ENCODE results near the gene TRIM24.
A peak's percentile ranks its signal among the peaks of the same experiment; 100 is the strongest.
"Not testable (repeated sequence)": the region's sequence is repeated elsewhere in the genome, so short reads cannot be mapped to it uniquely, and the experiment has no call there.

The TRIM24 gene

GRCh38 chr7:138460176-138460648 is at the start of gene TRIM24:
Gene TRIM24, plus strand, starts transcription at chr7:138460259. Its CDS starts 290 bp downstream, at chr7:138460549.
- peak in 5 of 56 donors; percentile 86 to 100 (median 100) for DNase-seq

GRCh38 chr7:138412077-138412476 is 48.0 kb upstream of the TRIM24 start:
- DNase-seq = not testable (repeated sequence)

- DNase-seq = not testable (repeated sequence)
Observed at GRCh38 chr7:138412921-138413320, 47.1 kb upstream of the TRIM24 start.

GRCh38 chr7:138417078-138417700 is 42.9 kb upstream of the TRIM24 start:
- DNase-seq = no peak

DNA sequence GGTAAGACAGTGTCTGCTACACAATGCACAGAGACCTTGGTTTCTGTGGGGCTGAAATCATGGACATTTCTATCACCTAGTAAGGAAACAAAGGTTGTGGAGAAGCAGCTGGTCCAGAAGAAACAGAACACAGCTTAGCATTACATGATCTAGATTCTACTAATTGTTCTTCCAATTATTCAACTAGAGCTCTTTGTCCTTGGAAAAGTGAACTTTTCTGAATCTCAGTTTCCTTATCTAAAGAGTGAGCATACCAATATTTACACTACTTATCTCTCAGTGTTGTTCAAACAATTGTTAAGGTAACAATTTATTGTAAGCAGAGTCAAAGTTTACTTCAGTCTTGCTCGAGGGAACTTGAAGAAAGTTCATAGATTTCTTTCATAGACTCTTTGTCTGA is 42.3 kb upstream of the TRIM24 start:
- DNase-seq = no peak

GRCh38 chr7:138418403-138418802 is 41.7 kb upstream of the TRIM24 start:
- DNase-seq = not testable (repeated sequence)

- DNase-seq = no peak
Observed at GRCh38 chr7:138425026-138425425, 35.0 kb upstream of the TRIM24 start.

DNA sequence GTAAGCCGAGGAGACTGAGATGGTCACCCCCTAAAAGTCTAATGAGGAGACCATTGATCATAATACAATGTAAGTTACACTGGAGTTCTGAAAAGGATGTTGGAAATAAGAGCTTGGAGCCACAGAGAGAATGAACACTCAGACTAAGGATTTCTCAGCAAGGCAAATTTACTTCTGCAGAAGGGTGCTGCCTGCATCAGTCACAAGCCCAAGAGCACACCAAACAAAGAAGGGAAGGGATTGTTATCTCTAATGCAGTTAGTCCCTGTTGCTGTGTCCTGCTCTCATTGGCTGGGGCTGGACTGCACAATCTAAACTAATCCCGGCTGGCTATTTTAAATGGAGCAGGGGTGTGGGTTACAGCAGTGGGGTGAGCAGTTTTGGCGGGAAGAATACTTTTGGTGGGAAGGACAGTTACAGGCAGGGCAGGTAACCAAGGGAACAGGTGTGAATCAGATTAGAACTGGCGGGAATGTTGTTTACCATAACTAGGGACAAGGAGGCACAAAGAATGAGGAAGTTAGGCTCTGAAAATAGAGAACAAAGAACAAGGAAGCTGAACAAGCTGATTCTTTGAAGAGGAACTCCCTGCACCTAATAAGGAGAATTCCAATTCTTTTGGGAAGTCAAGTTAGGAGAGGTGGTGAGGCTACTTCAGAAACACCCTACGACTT is 30.3 kb upstream of the TRIM24 start:
- DNase-seq = no peak

DNA sequence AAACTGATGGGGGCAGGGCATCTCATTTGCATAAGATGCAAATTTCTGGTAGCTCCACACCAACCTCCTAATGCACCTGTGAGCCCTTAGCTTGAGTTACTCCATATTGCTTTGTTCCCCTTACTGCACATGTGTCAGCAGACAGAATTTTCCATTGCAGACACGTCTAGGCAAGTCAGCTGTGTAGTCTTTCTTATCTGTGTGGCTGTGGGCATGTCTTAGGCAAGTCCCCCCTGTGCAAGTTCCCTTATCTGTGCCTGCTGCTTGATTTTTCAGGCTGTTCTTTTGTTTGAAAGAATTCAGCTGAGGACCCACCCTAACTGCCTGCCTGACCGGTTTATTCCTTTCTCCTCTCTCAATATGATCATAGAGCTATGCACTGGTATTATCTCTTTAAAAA is 28.5 kb upstream of the TRIM24 start:
- DNase-seq = no peak

DNA sequence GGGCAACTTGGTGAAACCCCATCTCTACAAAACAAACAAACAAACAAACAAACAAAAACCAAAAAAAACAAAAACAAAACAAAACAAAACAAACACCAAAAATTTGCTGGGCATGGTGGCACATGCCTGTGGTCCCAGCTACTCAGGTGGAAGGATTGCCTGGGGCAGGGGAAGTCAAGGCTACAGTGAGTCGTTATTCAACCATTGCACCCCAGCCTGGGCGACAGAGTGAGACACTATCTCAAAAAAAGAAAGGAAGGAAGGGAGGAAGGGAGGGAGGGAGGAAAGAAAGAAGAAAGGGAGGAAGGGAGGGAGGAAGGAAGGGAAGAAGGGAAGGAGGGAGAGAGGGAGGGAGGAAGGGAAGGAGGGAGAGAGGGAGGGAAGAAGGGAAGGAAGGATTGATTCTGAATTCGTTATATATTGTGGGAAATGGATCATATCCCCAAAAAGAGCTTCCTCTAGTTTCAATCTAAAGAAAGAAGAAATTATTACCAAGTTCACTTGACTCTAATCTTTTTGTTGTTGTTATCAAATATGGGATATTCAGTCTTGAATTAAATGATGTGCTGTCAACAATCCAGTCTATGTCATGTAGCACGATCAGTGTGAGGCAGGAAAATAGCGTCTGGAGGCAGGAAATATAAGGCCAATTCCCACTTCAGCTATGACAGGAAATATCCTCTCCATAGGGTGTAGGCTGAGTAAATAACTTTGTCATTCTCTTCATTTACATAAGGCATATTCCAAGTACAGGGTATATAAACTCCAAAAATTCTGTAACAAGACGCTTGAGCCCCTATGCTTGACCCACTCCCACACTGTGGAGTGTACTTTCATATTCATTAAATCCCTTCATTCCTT is 26.2 kb upstream of the TRIM24 start:
- no peak for DNase-seq

DNA sequence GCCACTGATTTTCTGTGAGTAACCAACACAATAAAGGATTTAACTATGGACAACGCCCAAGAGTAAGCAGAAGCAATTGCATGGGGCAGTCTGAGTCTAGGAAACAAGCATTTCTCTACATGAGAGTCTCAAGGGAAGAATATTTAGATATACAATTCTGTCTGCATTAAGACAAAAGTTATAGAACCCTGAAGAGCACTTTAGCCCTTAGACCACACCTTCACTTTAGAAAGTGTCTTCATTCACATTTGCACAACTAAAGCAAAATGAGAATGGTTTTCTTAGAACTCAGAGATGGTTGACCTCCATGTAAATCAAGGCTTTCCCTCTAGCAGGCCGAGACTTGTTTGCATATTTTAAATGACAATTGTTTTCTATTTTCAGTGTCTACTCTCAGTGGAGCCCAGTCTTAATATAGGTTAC is 25.5 kb upstream of the TRIM24 start:
- no peak for DNase-seq

GRCh38 chr7:138435231-138435919 is 24.7 kb upstream of the TRIM24 start:
- peak in 3 of 56 donors; percentile 1 to 10 (median 7) for DNase-seq

- no peak for DNase-seq
Observed at GRCh38 chr7:138436388-138436787, 23.7 kb upstream of the TRIM24 start.

DNA sequence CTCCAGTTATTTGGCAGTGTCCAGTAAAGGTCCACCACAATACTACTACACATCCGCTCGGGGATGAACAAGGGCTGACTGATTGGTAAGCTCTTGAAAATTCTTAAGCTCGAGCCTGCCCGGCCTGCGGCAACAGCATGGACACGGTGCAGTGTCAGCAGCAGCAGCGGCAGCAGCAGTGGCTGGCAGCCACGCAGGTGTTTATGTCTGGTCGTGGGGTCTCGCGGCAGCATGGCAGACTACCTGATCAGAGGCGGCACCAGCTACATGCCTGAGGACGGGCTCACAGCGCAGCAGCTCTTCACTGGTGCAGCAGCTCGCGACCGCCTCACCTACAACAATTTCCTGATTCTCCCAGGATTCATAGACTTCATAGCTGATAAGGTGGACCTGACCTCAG is 19.6 kb upstream of the TRIM24 start:
- DNase-seq = no peak

DNA sequence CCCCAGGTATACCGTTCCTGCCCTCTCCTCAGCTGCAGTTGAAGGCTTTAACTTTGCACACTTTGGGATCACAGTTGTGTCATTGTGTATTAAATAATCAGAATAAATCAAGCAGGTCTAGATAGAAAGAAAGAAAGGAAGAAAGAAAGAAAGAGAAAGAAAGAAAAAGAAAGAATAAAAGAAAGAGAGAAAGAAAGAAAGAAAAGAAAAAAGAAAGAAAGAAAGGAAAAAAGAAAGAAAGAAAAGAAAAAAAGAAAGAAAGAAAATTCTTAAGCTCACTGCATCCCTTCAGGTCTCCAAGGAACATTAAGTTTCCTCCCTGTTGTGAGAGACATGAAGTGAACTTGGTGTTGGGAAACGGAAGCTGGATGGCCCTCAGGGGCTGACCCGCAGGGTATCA is 17.2 kb upstream of the TRIM24 start:
- DNase-seq = no peak

DNA sequence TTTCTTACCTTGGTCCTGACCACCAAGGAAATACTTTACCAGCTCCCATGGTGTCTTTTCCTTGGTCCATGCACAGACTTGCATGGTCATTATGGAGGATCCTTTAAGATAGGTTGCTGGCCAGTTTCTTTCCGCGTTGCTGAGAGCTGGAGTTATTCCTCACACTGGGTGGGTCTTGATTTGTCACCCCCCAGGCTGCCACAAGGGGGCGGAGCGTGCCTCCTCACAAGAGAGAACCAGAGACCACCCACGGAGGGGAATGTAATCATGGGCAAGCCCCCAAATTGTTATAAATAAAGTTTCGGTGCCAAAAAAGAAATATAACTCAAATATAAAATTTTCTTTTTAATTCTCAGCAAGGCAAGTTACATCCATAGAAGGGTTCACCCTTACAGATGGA is 10.5 kb upstream of the TRIM24 start:
- DNase-seq = no peak

DNA sequence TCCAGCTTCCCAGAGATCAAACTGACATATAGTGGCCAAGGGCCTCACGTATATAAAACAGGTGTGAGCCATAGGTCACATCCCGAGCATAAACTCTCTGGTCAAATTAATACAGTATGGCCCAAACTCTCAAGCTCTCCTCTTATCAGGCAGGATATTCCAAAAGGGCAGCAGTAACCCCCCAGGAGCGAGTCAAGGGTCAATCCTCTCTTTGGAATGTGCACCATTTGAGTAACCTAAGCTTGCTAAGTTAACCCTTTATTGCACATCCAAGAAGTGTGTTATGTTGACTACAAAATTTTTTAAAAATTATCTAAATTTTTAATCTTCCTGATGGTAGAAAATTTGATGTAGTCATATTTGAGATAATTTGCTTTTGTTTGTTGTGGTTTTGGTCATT is 4.5 kb upstream of the TRIM24 start:
- DNase-seq = no peak

DNA sequence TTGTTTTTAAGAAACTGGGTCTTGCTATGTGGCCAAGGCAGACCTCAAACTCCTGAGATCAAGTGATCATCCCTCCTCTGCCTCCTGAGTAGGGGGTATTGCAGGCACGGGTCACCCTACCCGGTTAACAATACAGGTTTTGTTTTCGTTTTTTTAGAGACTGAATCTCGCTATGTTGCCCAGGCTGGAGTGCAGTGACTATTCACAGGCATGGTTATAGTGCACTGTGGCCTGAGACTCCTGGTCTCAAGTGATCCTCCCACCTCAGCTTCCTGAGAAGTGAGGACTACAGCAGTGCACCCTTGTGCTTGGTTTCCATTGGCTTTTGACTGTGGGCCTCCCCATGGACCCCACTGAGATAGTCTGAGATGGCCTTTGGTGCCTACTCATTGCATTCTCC is 3.8 kb upstream of the TRIM24 start:
- DNase-seq = no peak

DNA sequence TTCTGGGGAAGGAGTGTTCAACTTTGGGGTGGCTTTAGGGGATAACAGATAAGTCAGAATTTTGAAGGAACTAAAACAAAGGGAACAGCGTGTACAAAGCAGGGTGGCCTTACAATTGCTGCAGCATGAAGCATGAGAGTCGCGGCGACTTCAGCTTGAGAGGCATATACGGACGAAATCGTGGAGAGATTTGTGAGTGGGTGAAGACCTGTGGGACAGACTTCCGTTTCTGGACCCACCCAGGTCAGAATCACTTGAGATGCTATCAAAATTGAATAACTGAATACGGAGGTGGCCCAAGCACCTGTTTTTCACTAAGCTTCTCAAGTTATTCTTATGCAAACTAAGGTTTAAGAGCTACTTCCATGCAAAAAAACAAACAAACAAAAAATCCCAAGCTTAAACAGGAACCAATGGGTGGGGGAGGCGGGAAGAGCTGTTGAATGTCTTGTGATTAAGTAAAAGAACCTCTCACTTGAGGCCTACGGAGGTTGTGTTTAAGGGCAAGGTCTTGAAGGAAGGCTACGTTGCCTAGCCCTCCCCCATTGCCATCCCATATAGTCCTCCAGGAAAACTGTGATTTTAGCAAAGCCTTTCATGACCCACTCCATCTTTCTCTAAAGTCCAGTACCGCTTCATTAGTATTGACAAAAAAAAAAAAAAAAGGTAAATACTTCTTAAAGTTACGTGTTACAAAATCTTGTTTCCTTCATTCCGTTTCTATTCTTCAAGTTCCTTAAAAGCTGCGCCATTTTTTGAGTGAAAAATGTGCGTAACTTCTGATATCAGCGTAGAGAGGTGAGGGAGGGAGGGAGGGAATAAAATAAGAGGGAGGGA is 1.3 kb upstream of the TRIM24 start:
- no peak for DNase-seq

GRCh38 chr7:138459413-138460175 is 465 bp upstream of the TRIM24 start:
- peak in 55 of 56 donors; percentile 90 to 100 (median 98) for DNase-seq

All from nucleus accumbens (tissue), 56 donors.